Measurements from ENCODE around the gene RAPGEF3. TPM values are rescaled to one million over a fixed set of nuclear protein-coding genes. Genes with fewer than 3 reads are reported as not detected.

RAPGEF3 gene, protein sequence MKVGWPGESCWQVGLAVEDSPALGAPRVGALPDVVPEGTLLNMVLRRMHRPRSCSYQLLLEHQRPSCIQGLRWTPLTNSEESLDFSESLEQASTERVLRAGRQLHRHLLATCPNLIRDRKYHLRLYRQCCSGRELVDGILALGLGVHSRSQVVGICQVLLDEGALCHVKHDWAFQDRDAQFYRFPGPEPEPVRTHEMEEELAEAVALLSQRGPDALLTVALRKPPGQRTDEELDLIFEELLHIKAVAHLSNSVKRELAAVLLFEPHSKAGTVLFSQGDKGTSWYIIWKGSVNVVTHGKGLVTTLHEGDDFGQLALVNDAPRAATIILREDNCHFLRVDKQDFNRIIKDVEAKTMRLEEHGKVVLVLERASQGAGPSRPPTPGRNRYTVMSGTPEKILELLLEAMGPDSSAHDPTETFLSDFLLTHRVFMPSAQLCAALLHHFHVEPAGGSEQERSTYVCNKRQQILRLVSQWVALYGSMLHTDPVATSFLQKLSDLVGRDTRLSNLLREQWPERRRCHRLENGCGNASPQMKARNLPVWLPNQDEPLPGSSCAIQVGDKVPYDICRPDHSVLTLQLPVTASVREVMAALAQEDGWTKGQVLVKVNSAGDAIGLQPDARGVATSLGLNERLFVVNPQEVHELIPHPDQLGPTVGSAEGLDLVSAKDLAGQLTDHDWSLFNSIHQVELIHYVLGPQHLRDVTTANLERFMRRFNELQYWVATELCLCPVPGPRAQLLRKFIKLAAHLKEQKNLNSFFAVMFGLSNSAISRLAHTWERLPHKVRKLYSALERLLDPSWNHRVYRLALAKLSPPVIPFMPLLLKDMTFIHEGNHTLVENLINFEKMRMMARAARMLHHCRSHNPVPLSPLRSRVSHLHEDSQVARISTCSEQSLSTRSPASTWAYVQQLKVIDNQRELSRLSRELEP
- total RNA-seq: 10 to 100 TPM; 10.1 TPM

DNA sequence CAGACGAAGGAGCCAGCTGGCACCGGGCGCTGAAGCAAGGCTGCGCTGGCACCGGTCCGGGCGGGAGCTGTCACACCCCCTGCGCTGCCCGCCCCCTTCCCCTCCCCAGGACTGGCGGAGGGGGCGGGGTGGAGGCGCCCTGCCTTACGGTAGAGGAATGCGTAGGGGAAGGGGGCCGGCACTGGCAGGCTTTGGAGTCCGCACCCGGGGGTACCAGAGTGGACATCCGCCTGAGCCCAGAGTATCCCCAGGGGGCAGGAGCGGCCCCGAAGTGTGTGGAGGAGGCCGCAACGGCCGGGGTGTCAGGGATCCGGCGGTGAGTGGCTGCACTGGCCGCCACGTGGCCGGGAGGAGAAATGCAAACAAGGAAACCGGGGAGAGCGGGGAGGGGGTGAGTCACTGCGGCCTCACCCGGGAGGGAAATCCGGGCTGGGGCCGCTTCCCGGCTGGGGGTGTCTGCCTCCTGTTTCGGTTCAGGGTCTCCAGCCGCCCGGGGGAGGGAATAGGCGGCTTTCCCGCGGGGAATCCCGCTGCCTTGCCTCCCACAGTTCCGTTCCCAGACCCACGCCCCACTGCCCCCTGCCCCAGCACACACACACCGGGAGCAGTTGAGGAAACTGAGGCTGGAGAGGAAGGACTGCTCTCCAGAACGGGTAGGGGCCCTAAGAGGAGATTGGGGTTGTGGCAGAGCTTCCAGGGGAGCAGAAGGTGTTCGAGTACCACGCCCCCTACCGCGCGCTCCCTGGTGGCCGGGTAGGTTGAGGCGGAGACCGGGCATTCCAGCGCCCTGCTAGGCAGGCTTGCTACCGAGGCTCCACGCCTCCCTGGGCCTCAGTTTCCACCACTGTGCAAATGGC lies at the start of gene RAPGEF3:
RAPGEF3 (minus strand) TSS at position 47 of the 857 bp plus-strand sequence. CDS start 324 bp downstream, outside the sequence.
- Histone ChIP-seq H3K9me3 (no peaks in the 10 kb centered on the region), H3K4me1 (peaks cover 18% of the 10 kb centered on the region), H3K36me3 (no peaks in the 10 kb centered on the region), H3K9ac (ENCODE audit: low read depth in 2 of 2, low read length in 2 of 2) (peak within 1 kb of the TSS; percentile 72 to 81), H3K27ac (peak within 1 kb of the TSS; percentile 54), H3K27me3 (no peaks in the 10 kb centered on the region), H3K4me3 (peak within 1 kb of the TSS; percentile 61)
- intact Hi-C loops (cut with DNase I): no loop called here
- TF ChIP-seq, protein P1, sequence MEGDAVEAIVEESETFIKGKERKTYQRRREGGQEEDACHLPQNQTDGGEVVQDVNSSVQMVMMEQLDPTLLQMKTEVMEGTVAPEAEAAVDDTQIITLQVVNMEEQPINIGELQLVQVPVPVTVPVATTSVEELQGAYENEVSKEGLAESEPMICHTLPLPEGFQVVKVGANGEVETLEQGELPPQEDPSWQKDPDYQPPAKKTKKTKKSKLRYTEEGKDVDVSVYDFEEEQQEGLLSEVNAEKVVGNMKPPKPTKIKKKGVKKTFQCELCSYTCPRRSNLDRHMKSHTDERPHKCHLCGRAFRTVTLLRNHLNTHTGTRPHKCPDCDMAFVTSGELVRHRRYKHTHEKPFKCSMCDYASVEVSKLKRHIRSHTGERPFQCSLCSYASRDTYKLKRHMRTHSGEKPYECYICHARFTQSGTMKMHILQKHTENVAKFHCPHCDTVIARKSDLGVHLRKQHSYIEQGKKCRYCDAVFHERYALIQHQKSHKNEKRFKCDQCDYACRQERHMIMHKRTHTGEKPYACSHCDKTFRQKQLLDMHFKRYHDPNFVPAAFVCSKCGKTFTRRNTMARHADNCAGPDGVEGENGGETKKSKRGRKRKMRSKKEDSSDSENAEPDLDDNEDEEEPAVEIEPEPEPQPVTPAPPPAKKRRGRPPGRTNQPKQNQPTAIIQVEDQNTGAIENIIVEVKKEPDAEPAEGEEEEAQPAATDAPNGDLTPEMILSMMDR (IDR thresholded peaks at IDR 0.05): peak; percentile 42
- peak; percentile 89 for DNase-seq

DNA sequence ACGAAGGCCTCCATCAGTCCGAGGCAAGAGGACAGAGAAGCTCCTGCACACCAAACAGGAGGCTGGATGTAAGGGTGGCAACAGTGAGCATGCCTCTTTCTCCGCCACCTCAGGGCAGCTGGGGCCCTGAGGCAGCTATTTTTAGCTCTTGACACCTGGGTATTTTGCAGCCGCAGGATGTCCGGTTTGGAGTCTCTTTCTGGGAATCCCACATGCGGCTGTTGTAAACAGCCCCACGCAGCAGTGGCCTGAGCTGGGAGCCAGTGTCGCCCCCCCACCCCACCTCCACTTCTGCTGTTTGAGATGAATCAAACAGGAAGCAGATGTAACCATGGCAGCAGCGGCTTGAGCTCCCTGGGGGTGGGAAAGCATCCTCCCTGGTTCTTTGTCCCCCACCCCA lies 49.4 kb upstream of the RAPGEF3 start:
- H3K36me3 ChIP-seq: no peaks in the 10 kb centered on the region
- peak; percentile 41 for DNase-seq
- no peaks in the 10 kb centered on the region for H3K9me3 ChIP-seq
- peak overlapping the region; percentile 26 to 29 for H3K9ac ChIP-seq (ENCODE audit: low read depth in 2 of 2, low read length in 2 of 2)
- H3K4me1 ChIP-seq: peaks cover 7% of the 10 kb centered on the region
- H3K27me3 ChIP-seq: no peaks in the 10 kb centered on the region
- peak overlapping the region; percentile 90 for H3K27ac ChIP-seq
- intact Hi-C loops (cut with DNase I): no loop called here
- H3K4me3 ChIP-seq: no peak overlapping the region
- TF ChIP-seq, protein P1 (IDR thresholded peaks at IDR 0.05): no peak

- intact Hi-C loops (cut with DNase I): no loop called here
- H3K27ac ChIP-seq: peak overlapping the region; percentile 90
- no peaks in the 10 kb centered on the region for H3K36me3 ChIP-seq
- H3K9ac ChIP-seq (ENCODE audit: low read depth in 2 of 2, low read length in 2 of 2): peak overlapping the region in 1 of 2 donors; percentile 29
- H3K4me1 ChIP-seq: peaks cover 7% of the 10 kb centered on the region
- H3K9me3 ChIP-seq: no peaks in the 10 kb centered on the region
- H3K27me3 ChIP-seq: no peaks in the 10 kb centered on the region
- H3K4me3 ChIP-seq: no peak overlapping the region
- no peak for DNase-seq
- TF ChIP-seq, protein P1 (IDR thresholded peaks at IDR 0.05): no peak
Measured at GRCh38 chr12:47807338-47807737, 48.7 kb upstream of the RAPGEF3 start.

GRCh38 chr12:47805417-47805816 lies 46.7 kb upstream of the RAPGEF3 start:
- Histone ChIP-seq H3K36me3 (no peaks in the 10 kb centered on the region), H3K27ac (no peak overlapping the region), H3K27me3 (no peaks in the 10 kb centered on the region), H3K4me1 (peaks cover 7% of the 10 kb centered on the region), H3K9ac (ENCODE audit: low read depth in 2 of 2, low read length in 2 of 2) (no peak overlapping the region), H3K4me3 (no peak overlapping the region), H3K9me3 (no peaks in the 10 kb centered on the region)
- DNase-seq: no peak
- TF ChIP-seq, protein P1 (IDR thresholded peaks at IDR 0.05): no peak
- intact Hi-C loops (cut with DNase I): no loop called here
